Astrocyte of the spinal cord (primary cell): ENCODE results near the gene MIA2.
"Not testable (repeated sequence)": the region's sequence is repeated elsewhere in the genome, so short reads cannot be mapped to it uniquely, and the experiment has no call there.

Source experiments
- DNase-seq: peaks from one replicate; pipeline ENCODE4 v3.0.0; 2011; ENCODE audit warnings: low read depth, low spot score
- H3K4me3 ChIP-seq: 2 replicates; pipeline ENCODE4 v1.5.1; 2011; ENCODE audit warnings: low read depth, mild to moderate bottlenecking, low read length, moderate library complexity
- in situ Hi-C: cut with HindIII; loops from 2 replicates; pipeline ENCODE4 v1.10.0; 2017; ENCODE audit warnings: low sequenced_read_pairs
- TF ChIP-seq, protein P1 (sequence below): IDR thresholded peaks from 2 replicates; pipeline ENCODE4 v1.5.1; 2012; ENCODE audit warnings: low read depth, mild to moderate bottlenecking, low read length, inconsistent platforms

The MIA2 gene

DNA sequence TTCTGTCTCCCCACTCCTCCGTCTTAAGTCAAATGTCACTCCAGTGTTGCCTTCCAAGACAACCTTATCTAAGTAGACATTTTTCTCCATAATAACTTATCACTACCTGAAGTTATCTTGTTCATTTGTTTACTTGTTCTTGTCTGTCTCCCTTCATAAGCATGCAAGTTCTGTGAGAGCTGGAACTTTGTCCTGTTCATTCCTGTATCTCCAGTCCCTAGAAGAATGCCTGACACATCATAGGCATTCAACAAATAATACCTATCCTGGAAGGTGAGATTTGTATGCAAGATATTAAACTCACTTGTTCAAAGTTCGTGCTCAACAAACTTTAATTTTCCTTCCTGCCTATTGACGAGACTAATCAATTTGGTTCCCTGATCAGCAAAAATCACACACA, 5.7 kb upstream of the MIA2 start:
- no peak overlapping the region for H3K4me3 ChIP-seq
- TF ChIP-seq, protein P1, sequence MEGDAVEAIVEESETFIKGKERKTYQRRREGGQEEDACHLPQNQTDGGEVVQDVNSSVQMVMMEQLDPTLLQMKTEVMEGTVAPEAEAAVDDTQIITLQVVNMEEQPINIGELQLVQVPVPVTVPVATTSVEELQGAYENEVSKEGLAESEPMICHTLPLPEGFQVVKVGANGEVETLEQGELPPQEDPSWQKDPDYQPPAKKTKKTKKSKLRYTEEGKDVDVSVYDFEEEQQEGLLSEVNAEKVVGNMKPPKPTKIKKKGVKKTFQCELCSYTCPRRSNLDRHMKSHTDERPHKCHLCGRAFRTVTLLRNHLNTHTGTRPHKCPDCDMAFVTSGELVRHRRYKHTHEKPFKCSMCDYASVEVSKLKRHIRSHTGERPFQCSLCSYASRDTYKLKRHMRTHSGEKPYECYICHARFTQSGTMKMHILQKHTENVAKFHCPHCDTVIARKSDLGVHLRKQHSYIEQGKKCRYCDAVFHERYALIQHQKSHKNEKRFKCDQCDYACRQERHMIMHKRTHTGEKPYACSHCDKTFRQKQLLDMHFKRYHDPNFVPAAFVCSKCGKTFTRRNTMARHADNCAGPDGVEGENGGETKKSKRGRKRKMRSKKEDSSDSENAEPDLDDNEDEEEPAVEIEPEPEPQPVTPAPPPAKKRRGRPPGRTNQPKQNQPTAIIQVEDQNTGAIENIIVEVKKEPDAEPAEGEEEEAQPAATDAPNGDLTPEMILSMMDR, result no peak
- in situ Hi-C loops, result no loop called here
- DNase-seq, result no peak

DNA sequence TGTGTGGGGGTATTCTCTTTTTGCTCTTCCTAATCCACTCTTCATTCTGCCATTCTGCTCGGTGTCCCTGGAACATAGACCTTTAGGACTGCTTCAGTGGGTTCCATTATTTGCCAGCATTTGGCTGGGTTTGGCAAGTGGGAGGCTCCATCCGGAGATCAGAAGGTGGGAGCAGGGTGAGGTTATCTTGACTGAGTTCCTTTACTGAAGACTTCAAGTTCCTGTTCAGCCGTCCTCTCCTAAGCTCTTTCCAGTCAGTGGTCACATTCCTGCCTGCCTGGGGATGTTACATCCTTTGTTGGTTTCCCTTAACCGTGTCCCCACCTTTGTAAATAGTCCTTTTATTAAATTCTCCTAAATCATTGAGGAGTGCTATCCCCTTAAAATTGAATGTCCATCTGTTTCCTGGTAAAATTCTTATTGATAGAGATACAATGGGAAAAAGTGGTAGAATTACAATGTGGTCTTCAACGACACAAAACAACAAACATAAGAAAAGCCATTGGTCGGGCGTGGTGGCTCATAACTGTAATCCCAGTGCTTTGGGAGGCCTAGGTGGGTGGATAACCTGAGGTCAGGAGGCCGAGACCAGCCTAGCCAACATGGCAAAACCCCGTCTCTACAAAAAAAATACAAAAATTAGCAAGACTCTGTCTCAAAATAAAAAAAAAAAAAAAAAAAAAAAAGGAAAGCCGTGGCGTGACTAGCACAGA, 5.0 kb upstream of the MIA2 start:
- DNase-seq, result no peak
- H3K4me3 ChIP-seq, result no peak overlapping the region
- in situ Hi-C loops, result no loop called here
- TF ChIP-seq, protein P1, result no peak

DNA sequence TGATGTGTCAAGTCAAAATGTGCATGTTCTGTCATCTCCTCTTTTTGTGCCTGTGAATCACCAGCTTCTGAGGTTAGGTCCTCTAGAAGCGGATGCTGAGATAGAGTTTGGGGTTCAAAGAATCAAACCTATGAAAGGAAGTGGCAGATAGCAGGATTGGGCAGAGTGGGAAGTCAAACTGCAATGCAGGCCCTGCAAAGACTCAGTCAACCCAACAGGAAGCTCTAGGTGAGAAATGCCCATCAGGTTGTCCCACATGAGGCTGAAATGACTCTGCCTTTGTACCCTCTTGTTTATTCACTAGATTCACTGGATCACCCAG, 4.5 kb upstream of the MIA2 start:
- TF ChIP-seq, protein P1, result no peak
- in situ Hi-C loops, result no loop called here
- H3K4me3 ChIP-seq, result no peak overlapping the region
- no peak for DNase-seq

DNA sequence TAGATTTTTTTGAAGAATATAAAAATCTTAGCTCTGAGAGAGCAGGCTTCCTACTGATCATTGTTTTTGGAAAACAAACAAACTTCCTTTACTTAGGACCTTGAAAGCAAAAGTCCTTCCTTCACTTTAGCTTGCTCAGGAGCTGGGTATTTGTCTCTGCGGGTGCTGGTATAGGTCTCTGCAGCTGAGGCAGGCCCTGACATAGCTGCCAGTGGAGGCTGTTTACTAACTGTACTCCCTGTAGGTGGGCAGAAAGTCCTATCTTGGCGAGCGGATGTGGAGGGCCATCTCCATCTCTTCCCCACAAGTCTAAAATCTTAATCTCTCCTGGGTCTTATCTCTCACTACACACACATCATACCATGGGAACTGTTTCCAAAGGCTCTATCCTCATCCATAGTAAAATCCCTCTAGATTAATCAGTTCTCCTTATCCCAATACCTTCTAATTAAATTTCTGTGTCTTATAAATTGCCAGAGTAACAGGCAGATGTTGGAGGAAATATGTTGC, 4.1 kb upstream of the MIA2 start:
- TF ChIP-seq, protein P1, result no peak

DNA sequence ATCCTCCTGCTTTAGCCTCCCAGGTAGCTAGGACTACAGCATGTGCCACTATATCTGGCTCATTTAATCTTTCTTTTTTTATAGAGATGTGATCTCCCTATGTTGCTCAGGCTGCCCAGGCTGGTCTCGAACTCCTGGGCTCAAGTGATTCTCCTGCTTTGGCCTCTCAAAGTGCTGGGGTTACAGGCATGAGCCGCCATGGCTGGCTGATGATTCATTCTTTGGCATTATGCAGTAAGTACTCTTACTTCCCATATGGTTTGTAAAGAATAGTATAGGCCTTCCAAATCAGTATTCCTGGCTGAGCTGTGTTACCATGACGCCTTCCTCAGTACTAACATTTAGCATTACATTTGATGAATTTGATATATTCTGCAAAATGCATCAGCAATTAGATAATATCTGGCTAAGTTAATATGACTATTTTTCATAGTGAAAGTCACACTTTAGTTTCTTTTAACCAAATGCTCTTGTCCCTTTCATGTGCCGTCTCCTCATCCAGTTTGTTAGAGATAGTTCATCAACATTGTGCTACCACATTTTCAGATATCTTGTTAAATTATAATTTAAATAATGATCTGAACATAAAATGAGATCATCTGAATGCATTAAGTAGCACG, 3.2 kb upstream of the MIA2 start:
- TF ChIP-seq, protein P1, result no peak
- DNase-seq, result no peak
- in situ Hi-C loops, result no loop called here
- no peak overlapping the region for H3K4me3 ChIP-seq

More for the DNA sequence above, 4.1 kb upstream of the MIA2 start:
- no peak for DNase-seq
- in situ Hi-C loops, result no loop called here
- no peak overlapping the region for H3K4me3 ChIP-seq

DNA sequence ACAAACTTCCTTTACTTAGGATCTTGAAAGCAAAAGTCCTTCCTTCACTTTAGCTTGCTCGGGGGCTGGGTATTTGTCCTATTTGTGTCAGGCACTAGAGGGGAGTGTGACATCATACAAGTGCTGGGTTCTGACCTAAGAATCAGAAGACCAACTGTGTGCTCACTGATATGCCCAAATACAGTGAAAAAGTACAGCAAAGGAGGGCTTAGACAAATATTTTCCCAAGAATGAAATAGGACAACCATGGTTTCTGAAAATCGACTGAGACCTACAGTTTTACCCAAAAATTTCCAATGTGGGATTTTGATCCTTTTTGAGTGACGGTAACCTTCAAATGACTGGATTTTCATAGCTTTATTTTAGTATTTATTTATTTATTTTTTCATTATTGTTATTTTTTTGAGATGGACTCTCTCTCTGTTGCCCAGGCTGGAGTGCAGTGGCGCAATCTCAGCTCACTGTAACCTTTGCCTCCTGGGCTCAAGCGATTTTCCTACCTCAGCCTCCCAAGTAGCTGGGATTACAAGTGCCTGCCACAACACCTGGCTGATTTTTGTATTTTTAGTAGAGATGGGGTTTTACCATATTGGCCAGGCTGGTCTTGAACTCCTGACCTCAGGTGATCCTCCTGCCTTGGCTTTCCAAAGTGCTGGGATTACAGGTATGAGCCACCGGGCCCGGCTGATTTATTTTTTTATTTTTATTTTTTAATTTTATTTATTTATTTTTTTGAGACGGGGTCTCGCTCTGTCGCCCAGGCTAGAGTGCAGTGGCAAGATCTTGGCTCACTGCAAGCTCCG, 1.8 kb upstream of the MIA2 start:
- TF ChIP-seq, protein P1, result peak; percentile 23
- in situ Hi-C loops, H3K4me3 ChIP-seq: not testable (repeated sequence)
- peak; percentile 39 for DNase-seq
